Measurements from ENCODE around the gene TRPC1. TPM values are rescaled to one million over a fixed set of nuclear protein-coding genes. Genes with fewer than 3 reads are reported as not detected.
"Not testable (repeated sequence)": the region's sequence is repeated elsewhere in the genome, so short reads cannot be mapped to it uniquely, and the experiment has no call there.

Gene TRPC1
- total and polyA plus RNA-seq, 5 donors = 11.1 to 23.6 (median 21.1) TPM

- H3K4me1 ChIP-seq (ENCODE audit: control insufficient read depth, insufficient read depth, low read length); intact Hi-C loops (cut with DNase I); ATAC-seq; H3K4me3 ChIP-seq (ENCODE audit: low read length); H3K27me3 ChIP-seq (ENCODE audit: control insufficient read depth, insufficient read depth); H3K9me3 ChIP-seq (ENCODE audit: control insufficient read depth, low read length); H3K27ac ChIP-seq (ENCODE audit: low read length); DNase-seq: not testable (repeated sequence)
- 92% methylated on average over 4 of the region's 4 CpGs for WGBS
Observed at GRCh38 chr3:142752605-142753004, 28.8 kb downstream of the TRPC1 start.

DNA sequence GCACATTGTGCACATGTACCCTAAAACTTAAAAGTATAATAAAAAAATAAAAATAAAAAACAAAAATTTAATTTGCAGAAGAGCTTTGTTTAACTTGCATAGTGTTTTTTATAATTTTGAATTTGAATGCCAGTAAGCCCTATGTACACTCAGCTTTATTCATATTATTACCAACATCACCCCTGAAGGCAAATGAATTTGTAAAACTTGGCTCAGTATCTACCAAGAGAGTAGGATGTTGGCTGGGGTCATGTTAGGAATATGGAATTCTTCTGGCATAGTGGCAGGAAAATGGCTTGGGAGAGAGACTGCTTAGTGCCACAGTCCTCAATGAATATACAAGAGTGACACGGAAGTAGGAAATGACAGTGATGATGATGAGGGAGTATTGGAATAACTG is 30.7 kb downstream of the TRPC1 start:
- no peaks in the 10 kb centered on the region for H3K27me3 ChIP-seq (ENCODE audit: control insufficient read depth, insufficient read depth)
- 95% methylated on average over 1 of the region's 1 CpG for WGBS
- ATAC-seq = no peak
- no peak overlapping the region for H3K27ac ChIP-seq (ENCODE audit: low read length)
- H3K4me3 ChIP-seq (ENCODE audit: low read length) = no peak overlapping the region
- intact Hi-C loops (cut with DNase I) = no loop called here
- no peak for DNase-seq
- no peaks in the 10 kb centered on the region for H3K9me3 ChIP-seq (ENCODE audit: control insufficient read depth, low read length)
- H3K4me1 ChIP-seq (ENCODE audit: control insufficient read depth, insufficient read depth, low read length) = no peaks in the 10 kb centered on the region

GRCh38 chr3:142768338-142768737 is 44.5 kb downstream of the TRPC1 start:
- Histone ChIP-seq H3K27me3 (ENCODE audit: control insufficient read depth, insufficient read depth) (no peaks in the 10 kb centered on the region), H3K9me3 (ENCODE audit: control insufficient read depth, low read length) (no peaks in the 10 kb centered on the region), H3K27ac (ENCODE audit: low read length) (no peak overlapping the region), H3K4me3 (ENCODE audit: low read length) (no peak overlapping the region), H3K4me1 (ENCODE audit: control insufficient read depth, insufficient read depth, low read length) (no peaks in the 10 kb centered on the region)
- DNase-seq (no peak), ATAC-seq (no peak)
- intact Hi-C loops (cut with DNase I) = no loop called here

- intact Hi-C loops (cut with DNase I) = no loop called here
- Histone ChIP-seq H3K9me3 (ENCODE audit: control insufficient read depth, low read length) (no peaks in the 10 kb centered on the region), H3K4me3 (ENCODE audit: low read length) (no peak overlapping the region), H3K27ac (ENCODE audit: low read length) (no peak overlapping the region), H3K4me1 (ENCODE audit: control insufficient read depth, insufficient read depth, low read length) (no peaks in the 10 kb centered on the region), H3K27me3 (ENCODE audit: control insufficient read depth, insufficient read depth) (no peaks in the 10 kb centered on the region)
- DNase-seq = no peak
- ATAC-seq = no peak
Observed at GRCh38 chr3:142777927-142778326, 54.1 kb downstream of the TRPC1 start.

DNA sequence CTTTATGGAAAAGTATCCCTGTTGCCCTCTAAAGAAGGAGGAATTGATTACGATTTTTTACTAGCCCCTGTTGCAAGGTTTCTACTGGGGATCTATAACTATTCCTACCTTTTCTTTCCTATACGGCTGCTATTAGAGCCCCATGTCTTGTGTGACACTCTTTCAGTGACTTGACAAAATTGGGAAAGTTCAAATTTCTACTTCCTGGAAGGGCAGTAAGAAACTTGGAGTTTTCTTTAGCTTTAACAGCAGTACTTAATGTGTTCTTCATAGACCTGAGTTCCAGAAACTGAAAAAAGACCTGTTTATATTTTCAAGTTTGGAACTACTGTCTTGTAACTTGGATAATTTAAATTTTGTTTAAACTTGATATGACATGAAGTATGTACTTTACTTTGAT is 54.7 kb downstream of the TRPC1 start:
- Histone ChIP-seq H3K27me3 (ENCODE audit: control insufficient read depth, insufficient read depth) (no peaks in the 10 kb centered on the region), H3K27ac (ENCODE audit: low read length) (no peak overlapping the region), H3K4me1 (ENCODE audit: control insufficient read depth, insufficient read depth, low read length) (no peaks in the 10 kb centered on the region), H3K4me3 (ENCODE audit: low read length) (no peak overlapping the region), H3K9me3 (ENCODE audit: control insufficient read depth, low read length) (no peaks in the 10 kb centered on the region)
- WGBS = 80% methylated on average over 2 of the region's 2 CpGs
- ATAC-seq = no peak
- intact Hi-C loops (cut with DNase I) = no loop called here
- no peak for DNase-seq

- H3K27ac ChIP-seq (ENCODE audit: low read length) = no peak overlapping the region
- H3K4me3 ChIP-seq (ENCODE audit: low read length) = no peak overlapping the region
- H3K9me3 ChIP-seq (ENCODE audit: control insufficient read depth, low read length) = no peaks in the 10 kb centered on the region
- intact Hi-C loops (cut with DNase I) = no loop called here
- no peaks in the 10 kb centered on the region for H3K4me1 ChIP-seq (ENCODE audit: control insufficient read depth, insufficient read depth, low read length)
- ATAC-seq (no peak), DNase-seq (no peak)
- H3K27me3 ChIP-seq (ENCODE audit: control insufficient read depth, insufficient read depth) = no peaks in the 10 kb centered on the region
Observed at GRCh38 chr3:142779591-142779990, 55.8 kb downstream of the TRPC1 start.

DNA sequence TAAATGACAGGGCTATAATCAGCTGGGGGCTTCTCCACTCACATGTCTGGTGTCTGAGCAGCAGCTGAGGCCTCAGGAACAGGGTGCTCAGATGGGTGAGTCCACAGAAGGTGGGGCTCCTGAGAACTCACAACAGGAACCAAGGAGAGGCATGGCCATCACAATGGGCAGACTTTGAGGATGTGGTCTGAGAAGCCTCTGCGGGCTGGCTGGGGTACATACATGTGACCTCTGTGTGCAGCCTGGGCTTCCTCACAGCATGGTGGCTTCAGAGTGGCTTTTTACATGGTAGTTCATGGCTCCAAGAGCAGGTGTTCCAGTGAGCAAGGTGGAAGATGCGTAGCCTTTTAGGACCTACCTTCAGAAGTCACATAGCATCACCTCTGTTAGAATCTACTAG is 58.8 kb downstream of the TRPC1 start:
- no peak for DNase-seq
- WGBS = 99% methylated on average over 2 of the region's 2 CpGs
- Histone ChIP-seq H3K27me3 (ENCODE audit: control insufficient read depth, insufficient read depth) (no peaks in the 10 kb centered on the region), H3K4me3 (ENCODE audit: low read length) (no peak overlapping the region), H3K27ac (ENCODE audit: low read length) (no peak overlapping the region), H3K9me3 (ENCODE audit: control insufficient read depth, low read length) (no peaks in the 10 kb centered on the region), H3K4me1 (ENCODE audit: control insufficient read depth, insufficient read depth, low read length) (no peaks in the 10 kb centered on the region)
- intact Hi-C loops (cut with DNase I) = no loop called here
- ATAC-seq = no peak

DNA sequence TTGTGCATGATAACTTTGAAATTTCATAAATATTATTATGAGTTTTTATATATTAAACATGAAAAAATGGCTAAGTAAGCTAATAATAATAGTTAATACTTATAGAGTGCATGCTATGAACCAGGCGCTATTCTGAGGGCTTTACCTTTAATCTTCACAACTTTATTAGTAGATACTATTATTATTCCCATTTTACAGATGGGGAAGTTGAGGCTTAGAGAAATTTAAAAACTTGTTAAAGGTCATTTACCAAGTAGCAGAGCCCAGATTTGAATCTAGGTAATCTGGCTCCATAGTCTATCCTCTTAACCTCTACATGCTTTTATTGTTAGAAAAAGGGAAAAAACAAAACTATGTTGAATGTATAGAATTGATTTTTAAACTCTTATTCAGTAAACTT is 60.4 kb downstream of the TRPC1 start:
- no peak overlapping the region for H3K27ac ChIP-seq (ENCODE audit: low read length)
- H3K4me1 ChIP-seq (ENCODE audit: control insufficient read depth, insufficient read depth, low read length) = no peaks in the 10 kb centered on the region
- DNase-seq = no peak
- H3K27me3 ChIP-seq (ENCODE audit: control insufficient read depth, insufficient read depth) = no peaks in the 10 kb centered on the region
- WGBS = 54% methylated on average over 1 of the region's 1 CpG
- intact Hi-C loops (cut with DNase I) = no loop called here
- no peak for ATAC-seq
- H3K9me3 ChIP-seq (ENCODE audit: control insufficient read depth, low read length) = no peaks in the 10 kb centered on the region
- no peak overlapping the region for H3K4me3 ChIP-seq (ENCODE audit: low read length)

DNA sequence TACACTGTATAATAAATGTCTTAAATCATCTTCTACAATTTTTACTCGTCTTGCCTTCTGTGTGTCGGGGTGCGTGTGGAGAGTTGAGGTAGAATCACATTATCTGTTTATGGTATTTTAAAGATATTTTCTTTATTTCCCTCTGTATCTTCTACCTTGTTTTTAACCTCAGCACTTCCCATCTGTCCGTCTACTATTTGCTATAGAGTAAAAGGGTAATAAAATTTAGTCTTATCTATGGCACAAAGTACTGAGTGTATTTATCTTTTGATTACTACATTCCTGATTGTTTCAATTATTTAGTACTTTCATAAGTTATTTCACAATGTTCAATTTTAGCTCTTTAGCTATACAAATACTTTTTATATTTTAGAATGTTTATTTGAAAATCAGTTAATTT is 62.2 kb downstream of the TRPC1 start:
- intact Hi-C loops (cut with DNase I) = no loop called here
- Histone ChIP-seq H3K4me1 (ENCODE audit: control insufficient read depth, insufficient read depth, low read length) (no peaks in the 10 kb centered on the region), H3K4me3 (ENCODE audit: low read length) (no peak overlapping the region), H3K27ac (ENCODE audit: low read length) (no peak overlapping the region), H3K9me3 (ENCODE audit: control insufficient read depth, low read length) (no peaks in the 10 kb centered on the region), H3K27me3 (ENCODE audit: control insufficient read depth, insufficient read depth) (no peaks in the 10 kb centered on the region)
- 92% methylated on average over 4 of the region's 4 CpGs for WGBS
- ATAC-seq (no peak), DNase-seq (no peak)

DNA sequence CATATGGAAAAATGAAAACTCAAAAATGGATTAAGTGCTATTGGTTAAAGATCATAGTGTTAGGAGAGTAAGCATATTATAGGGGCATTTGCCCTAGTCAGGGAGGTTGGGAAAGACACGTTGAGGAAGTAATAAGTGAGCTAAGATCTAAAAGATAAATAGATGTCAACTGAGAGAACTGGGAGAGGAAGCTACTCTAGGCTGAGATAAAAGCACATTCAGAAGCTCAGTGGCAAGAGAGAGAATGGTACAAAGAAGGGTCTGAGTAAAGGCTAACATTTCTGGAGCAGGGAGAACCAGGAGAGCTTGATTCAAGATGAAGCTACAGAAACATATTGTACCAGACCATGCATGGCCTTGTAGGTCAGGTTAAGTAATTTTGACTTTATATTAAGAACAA is 63.9 kb downstream of the TRPC1 start:
- intact Hi-C loops (cut with DNase I) = no loop called here

DNA sequence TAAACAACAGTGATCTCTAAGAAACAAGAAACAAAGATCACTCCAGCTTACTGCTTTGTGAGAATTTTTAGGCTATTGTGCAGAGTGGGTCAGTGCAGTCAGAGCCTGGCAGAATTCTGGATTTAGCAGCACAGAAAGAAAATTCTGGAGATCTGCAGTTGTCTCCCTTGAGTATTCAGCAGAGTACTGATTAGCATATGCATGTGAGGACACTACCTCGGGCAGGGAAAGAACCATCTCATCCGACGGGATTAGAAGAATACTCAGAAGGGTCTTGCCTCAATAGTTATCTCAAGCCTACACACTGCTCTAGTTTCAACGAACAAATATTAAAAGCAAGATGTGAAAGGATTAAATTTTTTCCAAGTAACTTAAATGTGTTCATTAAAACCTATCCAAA is 70.7 kb downstream of the TRPC1 start:
- Histone ChIP-seq H3K9me3 (ENCODE audit: control insufficient read depth, low read length) (no peaks in the 10 kb centered on the region), H3K4me1 (ENCODE audit: control insufficient read depth, insufficient read depth, low read length) (no peaks in the 10 kb centered on the region), H3K27ac (ENCODE audit: low read length) (no peak overlapping the region), H3K4me3 (ENCODE audit: low read length) (no peak overlapping the region), H3K27me3 (ENCODE audit: control insufficient read depth, insufficient read depth) (no peaks in the 10 kb centered on the region)
- WGBS = 64% methylated on average over 4 of the region's 4 CpGs
- intact Hi-C loops (cut with DNase I) = no loop called here
- ATAC-seq = no peak
- DNase-seq = no peak

More for the DNA sequence above, 63.9 kb downstream of the TRPC1 start:
- no peaks in the 10 kb centered on the region for H3K27me3 ChIP-seq (ENCODE audit: control insufficient read depth, insufficient read depth)
- H3K9me3 ChIP-seq (ENCODE audit: control insufficient read depth, low read length) = no peaks in the 10 kb centered on the region
- WGBS = 42% methylated on average over 1 of the region's 1 CpG
- H3K4me3 ChIP-seq (ENCODE audit: low read length) = no peak overlapping the region
- ATAC-seq = no peak
- DNase-seq = no peak
- H3K4me1 ChIP-seq (ENCODE audit: control insufficient read depth, insufficient read depth, low read length) = no peaks in the 10 kb centered on the region
- H3K27ac ChIP-seq (ENCODE audit: low read length) = no peak overlapping the region

DNA sequence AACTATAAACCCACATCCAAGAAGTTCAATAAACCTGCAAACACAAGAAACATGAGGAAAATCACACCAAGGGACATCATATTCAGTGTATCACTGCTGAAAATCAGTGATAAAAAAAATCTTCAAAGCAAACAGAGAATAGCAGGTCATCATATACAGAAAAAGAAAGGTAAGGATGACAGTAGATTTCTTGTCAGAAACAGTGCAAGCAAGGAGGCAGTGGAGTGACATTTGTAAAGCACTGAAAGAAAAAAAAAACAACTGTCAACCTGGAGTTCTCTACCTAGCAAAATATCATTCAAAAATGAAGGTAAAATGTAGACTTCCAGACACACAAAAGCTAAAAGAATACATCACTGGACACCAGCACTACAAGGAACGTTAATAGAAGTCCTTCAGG is 71.5 kb downstream of the TRPC1 start:
- Histone ChIP-seq H3K4me3 (ENCODE audit: low read length) (no peak overlapping the region), H3K27ac (ENCODE audit: low read length) (no peak overlapping the region), H3K9me3 (ENCODE audit: control insufficient read depth, low read length) (no peaks in the 10 kb centered on the region), H3K4me1 (ENCODE audit: control insufficient read depth, insufficient read depth, low read length) (no peaks in the 10 kb centered on the region), H3K27me3 (ENCODE audit: control insufficient read depth, insufficient read depth) (no peaks in the 10 kb centered on the region)
- ATAC-seq = no peak
- intact Hi-C loops (cut with DNase I) = no loop called here
- WGBS = 95% methylated on average over 1 of the region's 1 CpG
- DNase-seq = no peak

Data from right cardiac atrium (tissue), 5 donors.